ENCODE measurements around the gene CHCHD4. TPM values are rescaled to one million over a fixed set of nuclear protein-coding genes. Genes with fewer than 3 reads are reported as not detected.

Gene CHCHD4
- total RNA-seq, 1 experiment from 2014 or later = 43.3 TPM

DNA sequence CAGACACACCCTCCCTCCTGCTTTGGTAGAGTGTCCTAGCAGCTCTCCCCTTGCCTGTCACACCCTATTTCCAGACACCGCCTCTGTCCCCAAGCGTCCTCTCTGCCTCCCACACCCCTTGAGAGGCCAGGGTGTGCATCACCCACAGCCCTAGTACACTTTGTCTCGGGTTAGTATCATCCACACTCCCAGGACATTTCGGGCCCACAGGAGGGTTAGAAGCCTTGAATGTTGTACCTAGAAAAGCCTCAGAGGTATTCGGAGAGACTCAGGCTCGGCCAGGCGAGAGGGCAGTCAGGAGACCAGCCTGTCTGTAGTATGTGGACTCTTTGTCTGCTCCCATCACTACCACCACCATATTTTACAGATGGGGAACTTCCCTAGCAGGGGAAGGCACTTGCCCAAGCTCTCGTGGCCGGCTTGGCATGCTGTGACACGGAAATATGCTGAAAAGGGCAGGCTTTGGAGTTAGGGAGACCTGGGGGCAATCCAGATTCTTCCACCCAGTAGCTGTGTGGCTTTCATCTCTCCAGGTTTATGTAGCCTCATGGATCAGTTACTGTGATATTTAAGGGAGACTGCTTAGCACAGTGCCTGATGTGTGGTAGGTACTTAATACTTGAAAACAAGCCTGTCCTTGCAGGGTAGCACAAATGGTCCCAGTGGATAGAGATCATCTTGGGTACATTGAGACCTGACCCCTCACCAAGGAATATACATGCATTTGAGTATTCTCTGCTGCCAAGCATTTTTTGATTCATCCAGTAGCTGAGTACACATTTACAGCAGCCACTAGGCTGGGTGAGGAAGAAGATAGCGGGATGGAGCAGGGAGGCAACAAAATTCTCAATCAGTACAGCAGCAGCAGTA, 1.6 kb upstream of the CHCHD4 start:
- no peaks in the 10 kb centered on the region for H3K9me3 ChIP-seq (ENCODE audit: low read length)
- no peak for ATAC-seq
- peaks cover 79% of the 10 kb centered on the region for H3K79me2 ChIP-seq (ENCODE audit: low read length)
- H2AFZ ChIP-seq (ENCODE audit: low read length) = no peak overlapping the region
- peak overlapping the region; percentile 38 for H3K27ac ChIP-seq (ENCODE audit: low read length)
- peak overlapping the region; percentile 94 for H3K9ac ChIP-seq (ENCODE audit: low read length)
- peak overlapping the region; percentile 87 for H3K4me3 ChIP-seq (ENCODE audit: low read length)
- POLR2A ChIA-PET (ENCODE audit: unreplicated experiment) = interaction anchor here (0.6 to 2.2 kb wide), 5 partner anchors 14 to 643 kb away, joined by 3 to 20 read pairs (median 4); partner anchors contain the start of genes LSM3 and XPC
- H3K36me3 ChIP-seq (ENCODE audit: low read depth, low read length) = peaks cover 34% of the 10 kb centered on the region
- CTCF ChIA-PET = interaction anchor here (2.2 kb wide), 1 partner anchor 230 kb away, joined by 6 read pairs; no protein-coding TSS in a partner anchor
- H3K4me1 ChIP-seq (ENCODE audit: insufficient read depth, low read length) = peaks cover 23% of the 10 kb centered on the region
- TF ChIP-seq EZH2phosphoT487 (IDR thresholded peaks at IDR 0.05; ENCODE audit: borderline replicate concordance, low read length) (no peak), EZH2 (IDR thresholded peaks at IDR 0.05; ENCODE audit: low read length, unreplicated experiment) (no peak)
- TF ChIP-seq, protein P1, sequence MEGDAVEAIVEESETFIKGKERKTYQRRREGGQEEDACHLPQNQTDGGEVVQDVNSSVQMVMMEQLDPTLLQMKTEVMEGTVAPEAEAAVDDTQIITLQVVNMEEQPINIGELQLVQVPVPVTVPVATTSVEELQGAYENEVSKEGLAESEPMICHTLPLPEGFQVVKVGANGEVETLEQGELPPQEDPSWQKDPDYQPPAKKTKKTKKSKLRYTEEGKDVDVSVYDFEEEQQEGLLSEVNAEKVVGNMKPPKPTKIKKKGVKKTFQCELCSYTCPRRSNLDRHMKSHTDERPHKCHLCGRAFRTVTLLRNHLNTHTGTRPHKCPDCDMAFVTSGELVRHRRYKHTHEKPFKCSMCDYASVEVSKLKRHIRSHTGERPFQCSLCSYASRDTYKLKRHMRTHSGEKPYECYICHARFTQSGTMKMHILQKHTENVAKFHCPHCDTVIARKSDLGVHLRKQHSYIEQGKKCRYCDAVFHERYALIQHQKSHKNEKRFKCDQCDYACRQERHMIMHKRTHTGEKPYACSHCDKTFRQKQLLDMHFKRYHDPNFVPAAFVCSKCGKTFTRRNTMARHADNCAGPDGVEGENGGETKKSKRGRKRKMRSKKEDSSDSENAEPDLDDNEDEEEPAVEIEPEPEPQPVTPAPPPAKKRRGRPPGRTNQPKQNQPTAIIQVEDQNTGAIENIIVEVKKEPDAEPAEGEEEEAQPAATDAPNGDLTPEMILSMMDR (conservative IDR thresholded peaks at IDR 0.05; ENCODE audit: low read depth, low read length) = no peak
- H3K9me2 ChIP-seq (replicated peaks; ENCODE audit: low read length) = no peaks in the 10 kb centered on the region
- H3K4me2 ChIP-seq (ENCODE audit: low read length) = peak overlapping the region; percentile 78
- H4K20me1 ChIP-seq (ENCODE audit: low read length) = peaks cover 30% of the 10 kb centered on the region
- no peaks in the 10 kb centered on the region for H3F3A ChIP-seq (ENCODE audit: low read length, unreplicated experiment)
- H3K27me3 ChIP-seq (ENCODE audit: low read length) = no peaks in the 10 kb centered on the region
- intact Hi-C loops (cut with micrococcal nuclease) = loop anchor here (10.0 kb wide), 1 partner anchor 471 kb away; no protein-coding TSS in a partner anchor
- BruUV-seq (replicated peaks) = no TSS peak
- DNase-seq = no peak

GRCh38 chr3:14125193-14126016, 735 bp upstream of the CHCHD4 start:
- Histone ChIP-seq H3K27ac (ENCODE audit: low read length) (peak overlapping the region; percentile 51), H3K27me3 (ENCODE audit: low read length) (no peaks in the 10 kb centered on the region), H3K4me1 (ENCODE audit: insufficient read depth, low read length) (peaks cover 23% of the 10 kb centered on the region), H3F3A (ENCODE audit: low read length, unreplicated experiment) (no peaks in the 10 kb centered on the region), H3K79me2 (ENCODE audit: low read length) (peaks cover 81% of the 10 kb centered on the region), H3K9me2 (replicated peaks; ENCODE audit: low read length) (no peaks in the 10 kb centered on the region), H2AFZ (ENCODE audit: low read length) (peak overlapping the region; percentile 73), H3K36me3 (ENCODE audit: low read depth, low read length) (peaks cover 27% of the 10 kb centered on the region), H3K4me2 (ENCODE audit: low read length) (peak overlapping the region; percentile 78), H3K9me3 (ENCODE audit: low read length) (no peaks in the 10 kb centered on the region), H3K9ac (ENCODE audit: low read length) (peak overlapping the region; percentile 94), H4K20me1 (ENCODE audit: low read length) (peaks cover 30% of the 10 kb centered on the region), H3K4me3 (ENCODE audit: low read length) (peak overlapping the region; percentile 87)
- TSS peak; percentile 41 for BruUV-seq (replicated peaks)
- ATAC-seq (peak; percentile 60), DNase-seq (peak; percentile 94)
- TF ChIP-seq, protein P1 (conservative IDR thresholded peaks at IDR 0.05; ENCODE audit: low read depth, low read length) = peak; percentile 17; the same call in 1 of the 2 replicates
- TF ChIP-seq EZH2 (IDR thresholded peaks at IDR 0.05; ENCODE audit: low read length, unreplicated experiment) = no peak
- intact Hi-C loops (cut with micrococcal nuclease) = loop anchor here (2.0 to 10.0 kb wide), 2 partner anchors 229 to 471 kb away; no protein-coding TSS in a partner anchor
- CTCF ChIA-PET = interaction anchor here (2.2 kb wide), 1 partner anchor 229 kb away, joined by 6 read pairs; no protein-coding TSS in a partner anchor
- POLR2A ChIA-PET (ENCODE audit: unreplicated experiment) = interaction anchor here (0.5 to 2.2 kb wide), 8 partner anchors 13 to 642 kb away, joined by 3 to 20 read pairs (median 4); partner anchors contain the start of genes LSM3 and XPC

Measured in PC-3 (cell line).